ENCODE measurements around the gene C3orf22. TPM values are rescaled to one million over a fixed set of nuclear protein-coding genes. Genes with fewer than 3 reads are reported as not detected.

Gene C3orf22
- total RNA-seq, 1 donor from 2014 or later, result not detected

DNA sequence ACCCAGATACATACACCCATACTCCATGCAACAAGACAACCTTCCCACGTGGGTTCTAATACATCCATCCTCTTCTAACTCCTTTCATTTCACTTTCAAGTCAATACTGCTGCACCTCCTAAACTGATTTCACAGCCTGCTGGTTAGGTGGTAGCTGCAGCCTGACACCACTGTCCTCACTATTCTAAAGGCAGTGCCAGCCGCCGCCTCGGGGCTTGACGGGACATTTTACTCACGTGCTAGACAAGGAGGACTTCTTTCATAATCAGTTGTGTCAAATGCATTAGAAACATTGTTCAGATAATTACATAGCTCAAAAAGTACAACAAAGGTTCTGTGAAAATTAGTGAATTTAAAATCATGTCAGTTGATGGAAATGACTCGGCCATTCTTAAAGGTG, 47.4 kb downstream of the C3orf22 start:
- TF ChIP-seq CTCF (conservative IDR thresholded peaks at IDR 0.05; ENCODE audit: low read depth, low read length), result no peak
- no peak for DNase-seq (ENCODE audit: low read depth)
- H3K4me3 ChIP-seq (ENCODE audit: low read depth, low read length), result no peak overlapping the region

DNA sequence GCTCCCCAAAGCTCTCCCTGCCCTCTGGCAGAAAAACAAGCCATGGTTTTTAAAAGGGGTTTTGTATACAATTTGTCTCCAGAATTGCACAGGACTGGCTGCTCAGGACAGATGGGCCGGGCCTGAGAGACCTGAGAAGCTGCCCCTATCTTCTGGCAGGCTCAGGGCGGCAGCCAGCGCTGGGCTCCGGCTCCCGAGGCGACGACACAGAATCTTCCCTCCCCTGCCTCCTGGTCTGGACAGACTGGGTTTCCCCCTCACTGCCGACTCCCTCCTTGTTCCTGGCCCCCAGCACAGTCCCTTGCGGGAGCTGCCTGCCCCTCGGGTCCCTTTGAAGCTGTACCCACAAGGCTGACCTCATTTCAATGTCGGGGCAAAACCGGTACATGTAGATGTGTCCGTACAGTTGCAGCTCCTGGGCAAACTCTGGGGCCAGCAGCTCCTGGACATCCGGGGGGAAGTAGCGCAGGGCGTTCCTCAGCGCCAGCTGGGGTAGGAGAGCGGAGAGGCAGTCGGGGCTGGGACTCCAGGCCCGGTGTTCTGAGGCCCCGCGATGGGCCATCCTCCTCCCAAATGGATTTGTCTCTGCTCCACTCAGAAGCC, 48.3 kb downstream of the C3orf22 start:
- no peak for DNase-seq (ENCODE audit: low read depth)
- TF ChIP-seq CTCF (conservative IDR thresholded peaks at IDR 0.05; ENCODE audit: low read depth, low read length), result no peak
- no peak overlapping the region for H3K4me3 ChIP-seq (ENCODE audit: low read depth, low read length)

DNA sequence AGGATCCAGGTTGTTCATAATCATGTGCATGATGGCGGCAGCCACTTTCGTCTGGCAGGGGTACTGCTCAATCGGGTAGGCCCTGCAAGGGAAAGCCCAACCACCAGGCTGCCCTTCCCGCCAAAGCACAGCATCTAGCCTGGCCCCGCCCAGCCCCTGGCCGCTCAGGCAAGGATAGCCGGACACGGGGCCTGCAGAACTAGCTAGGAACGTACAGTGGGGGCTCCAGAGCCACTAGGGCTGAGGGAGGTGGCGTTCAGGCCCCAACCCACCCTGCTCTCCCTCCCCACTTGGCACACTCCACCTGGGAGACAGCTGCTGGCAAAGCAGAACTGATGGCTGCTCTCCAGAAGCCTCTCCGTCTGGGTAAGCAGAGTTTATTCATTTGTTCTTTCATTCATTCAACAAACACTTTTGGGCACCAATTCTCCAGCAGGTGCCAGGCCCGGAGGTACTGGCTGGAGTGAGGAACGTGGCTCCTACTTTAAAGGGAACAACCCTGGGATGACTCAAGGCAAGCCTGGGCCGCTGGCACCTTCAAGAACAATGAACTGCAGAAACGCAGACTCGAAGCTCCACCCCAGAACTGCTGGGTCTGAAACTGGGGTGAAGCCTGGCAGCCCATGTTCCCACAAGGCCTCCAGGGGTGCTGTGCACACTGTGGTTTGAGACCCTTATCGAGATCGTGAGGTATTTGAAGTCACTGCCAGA, 49.0 kb downstream of the C3orf22 start:
- no peak for DNase-seq (ENCODE audit: low read depth)
- TF ChIP-seq CTCF (conservative IDR thresholded peaks at IDR 0.05; ENCODE audit: low read depth, low read length), result no peak
- H3K4me3 ChIP-seq (ENCODE audit: low read depth, low read length), result no peak overlapping the region

GRCh38 chr3:126508564-126508964, 50.2 kb downstream of the C3orf22 start:
- no peak for TF ChIP-seq CTCF (conservative IDR thresholded peaks at IDR 0.05; ENCODE audit: low read depth, low read length)
- H3K4me3 ChIP-seq (ENCODE audit: low read depth, low read length), result no peak overlapping the region
- DNase-seq (ENCODE audit: low read depth), result no peak

- H3K4me3 ChIP-seq (ENCODE audit: low read depth, low read length), result no peak overlapping the region
- TF ChIP-seq CTCF (conservative IDR thresholded peaks at IDR 0.05; ENCODE audit: low read depth, low read length), result no peak
- no peak for DNase-seq (ENCODE audit: low read depth)
Measured at GRCh38 chr3:126507886-126508285, 50.8 kb downstream of the C3orf22 start.

DNA sequence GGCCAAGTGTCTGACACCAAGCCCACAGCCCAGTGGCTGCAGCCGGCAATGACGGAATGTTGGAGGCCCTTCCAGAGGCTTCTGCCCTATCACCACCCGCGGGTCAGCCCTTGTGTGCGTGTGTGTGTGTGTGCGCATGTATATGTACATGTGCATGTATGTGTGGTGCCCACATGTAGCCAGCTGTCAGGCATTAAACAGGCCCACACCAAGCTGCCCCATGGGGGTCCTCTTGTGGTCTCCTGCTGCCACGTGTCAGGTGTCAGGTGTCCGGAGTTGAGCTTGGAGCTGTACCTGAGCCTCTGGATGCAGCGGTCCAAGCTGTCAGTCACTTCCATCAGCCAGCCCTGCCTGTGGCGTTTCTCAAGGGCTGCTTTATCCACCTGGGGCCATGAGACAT, 55.0 kb downstream of the C3orf22 start:
- H3K4me3 ChIP-seq (ENCODE audit: low read depth, low read length), result no peak overlapping the region
- TF ChIP-seq CTCF (conservative IDR thresholded peaks at IDR 0.05; ENCODE audit: low read depth, low read length), result no peak
- no peak for DNase-seq (ENCODE audit: low read depth)

- no peak for TF ChIP-seq CTCF (conservative IDR thresholded peaks at IDR 0.05; ENCODE audit: low read depth, low read length)
- no peak for DNase-seq (ENCODE audit: low read depth)
- H3K4me3 ChIP-seq (ENCODE audit: low read depth, low read length), result no peak overlapping the region
Measured at GRCh38 chr3:126502656-126503055, 56.1 kb downstream of the C3orf22 start.

Measured in epithelial cell of proximal tubule (primary cell).